ENCODE measurements around the gene STXBP2. TPM values are rescaled to one million over a fixed set of nuclear protein-coding genes. Genes with fewer than 3 reads are reported as not detected.

The STXBP2 gene
- total and polyA plus RNA-seq, 9 of the 15 experiments (the other 6 are each of a cell fraction or from before 2014, with no cell fraction given): 2.5 to 163 (median 71.3) TPM

- FAIRE-seq (no peak), ATAC-seq (peak; percentile 42), DNase-seq (ENCODE audit: extremely low read depth in 1 of 4, low spot score in 3 of 4) (peak in 2 of 4 experiments; percentile 38 to 48)
- no peaks in the 10 kb centered on the region for H3K9me3 ChIP-seq (replicated peaks; ENCODE audit: control insufficient read depth, insufficient read depth, low read depth, low read length)
- no TSS peak for BruUV-seq (replicated peaks)
- peaks cover 0 to 6% of the 10 kb centered on the region in 2 experiments; a peak in 1 of 5 replicates for H3K27me3 ChIP-seq (ENCODE audit: control insufficient read depth in 2 of 2, insufficient read depth in 2 of 2, low read length in 2 of 2)
- H3K9me1 ChIP-seq (ENCODE audit: control insufficient read depth, insufficient read depth, low read length): no peaks in the 10 kb centered on the region
- no peaks in the 10 kb centered on the region for H3K79me2 ChIP-seq (ENCODE audit: control insufficient read depth, insufficient read depth, low read length)
- WGBS (ENCODE audit: insufficient coverage, low coverage, missing lambda C conversion rate): 31% methylated on average over 4 of the region's 4 CpGs
- intact Hi-C loops (cut with micrococcal nuclease) (no loop called here), in situ Hi-C loops (cut with MboI) (no loop called here)
- H3K9ac ChIP-seq (ENCODE audit: insufficient read depth in 1 of 2, low read depth in 2 of 2, low read length in 2 of 2): peak overlapping the region in 1 of 2 experiments; percentile 86; a peak in 2 of 4 replicates
- H3K4me2 ChIP-seq (ENCODE audit: insufficient read depth, low read length): no peak overlapping the region
- H2AFZ ChIP-seq (ENCODE audit: low read depth, low read length): no peak overlapping the region
- CTCF ChIA-PET (ENCODE audit: low intra/inter-chr PET ratio): no interaction called here
- H3K4me3 ChIP-seq: no peak overlapping the region
- 0 out of 2 replicates have a peak, but pooled peaks cover 3% of the 10 kb centered on the region for H4K20me1 ChIP-seq (replicated peaks; ENCODE audit: control insufficient read depth, insufficient read depth, low read length)
- peak; percentile 100 for TF ChIP-seq NFIC (IDR thresholded peaks at IDR 0.05)
- no peak for TF ChIP-seq POLR2G (IDR thresholded peaks at IDR 0.05; ENCODE audit: low read depth, low read length)
- TF ChIP-seq HNRNPK (IDR thresholded peaks at IDR 0.05; ENCODE audit: low read depth, low read length, poor library complexity, severe bottlenecking): no peak
- TF ChIP-seq KLF6 (CRISPR knock-in tag; IDR thresholded peaks at IDR 0.05; ENCODE audit: borderline replicate concordance): no peak
- TF ChIP-seq NR1H2 (CRISPR knock-in tag; IDR thresholded peaks at IDR 0.05): no peak
- TF ChIP-seq NFIX (CRISPR knock-in tag; IDR thresholded peaks at IDR 0.05; ENCODE audit: low read depth): peak; percentile 90
- no peak for TF ChIP-seq BRF2 (IDR thresholded peaks at IDR 0.05; ENCODE audit: borderline replicate concordance, insufficient read depth, insufficient read length)
- peak in 1 of 2 experiments; percentile 25; a peak in 2 of 4 replicates for TF ChIP-seq RAD21 (CRISPR knock-in tag; conservative IDR thresholded peaks at IDR 0.05 in 1 of 2, IDR thresholded peaks at IDR 0.05 in 1 of 2)
- no peak for TF ChIP-seq SAP30 (IDR thresholded peaks at IDR 0.05; ENCODE audit: borderline replicate concordance, insufficient read depth, low read depth, low read length, poor library complexity, severe bottlenecking)
- peak; percentile 59 for TF ChIP-seq SMAD1 (IDR thresholded peaks at IDR 0.05; ENCODE audit: low read depth, low read length, partially characterized antibody)
- H3K36me3 ChIP-seq (ENCODE audit: control insufficient read depth, insufficient read depth, low read length): peaks cover 43% of the 10 kb centered on the region; the same call in 2 of the 3 replicates
- POLR2A ChIA-PET: interaction anchor here (1.4 to 2.7 kb wide), 3 partner anchors 8 to 11 kb away, joined by 4 to 22 read pairs (median 5); partner anchors contain the start of genes PET100 and XAB2
- no peak overlapping the region for H3K27ac ChIP-seq (ENCODE audit: extremely low read depth, low read depth, low read length)
- peaks cover 2 to 59% of the 10 kb centered on the region in 2 experiments; a peak in 4 of 5 replicates for H3K4me1 ChIP-seq (replicated peaks in 1 of 2; ENCODE audit: control insufficient read depth in 2 of 2, insufficient read depth in 2 of 2, low read length in 2 of 2)
Observed at GRCh38 chr19:7618348-7618747, 18.6 kb upstream of the STXBP2 start.
